CD14-positive monocyte (primary cell): Measurements from ENCODE around the gene CENPP. TPM values are rescaled to one million over a fixed set of nuclear protein-coding genes. Genes with fewer than 3 reads are reported as not detected.

ENCODE experiments used
- DNase-seq, 3 donors: peaks; one replicate each; pipeline ENCODE4 v3.0.0-alpha.2; 2011 to 2022
- H2AFZ ChIP-seq: 2 replicates; pipeline ENCODE4 v1.6.0; 2012; ENCODE audit warnings: mild to moderate bottlenecking, low read depth, low read length, inconsistent platforms; ENCODE audit not compliant: insufficient read depth, poor library complexity, severe bottlenecking
- H3K27ac ChIP-seq, 2 donors: 1 replicate in 1 of 2; 2 replicates in 1 of 2; pipeline ENCODE4 v1.5.1; 2012 to 2013; ENCODE audit warnings: low read length in 2 of 2, control low read depth in 1 of 2, inconsistent platforms in 1 of 2, low read depth in 1 of 2, mild to moderate bottlenecking in 1 of 2
- H3K27me3 ChIP-seq, 2 donors: one replicate each; pipeline versions ENCODE4 v1.6.0 to v1.6.1; 2011 to 2013; ENCODE audit warnings: low read length in 2 of 2; ENCODE audit not compliant: control insufficient read depth in 2 of 2, insufficient read depth in 2 of 2
- H3K36me3 ChIP-seq, 2 donors: replicated peaks in 1 of 2; 1 replicate in 1 of 2; 2 replicates in 1 of 2; pipeline versions ENCODE4 v1.5.1 to v1.6.1; 2012 to 2013; ENCODE audit warnings: low read length in 2 of 2, control low read depth in 1 of 2, inconsistent platforms in 1 of 2, mild to moderate bottlenecking in 1 of 2; ENCODE audit not compliant: insufficient read depth in 2 of 2, control insufficient read depth in 1 of 2
- H3K4me1 ChIP-seq, 2 donors: 1 replicate in 1 of 2; 2 replicates in 1 of 2; pipeline versions ENCODE4 v1.5.1 to v1.6.1; 2012 to 2013; ENCODE audit warnings: low read length in 2 of 2, control low read depth in 1 of 2, inconsistent platforms in 1 of 2, mild to moderate bottlenecking in 1 of 2, moderate library complexity in 1 of 2; ENCODE audit not compliant: insufficient read depth in 2 of 2, control insufficient read depth in 1 of 2
- H3K4me2 ChIP-seq: replicated peaks from 2 replicates; pipeline ENCODE3; 2012; ENCODE audit warnings: low read length, moderate library complexity, mild to moderate bottlenecking; ENCODE audit not compliant: poor library complexity, severe bottlenecking; ENCODE audit errors: extremely low read depth
- H3K4me3 ChIP-seq, 3 experiments: fragments of 200-600 bp in 1 of 3; sonication (generic) in 1 of 3; replicated peaks in 1 of 3; 1 replicate in 2 of 3; 2 replicates in 1 of 3; pipeline ENCODE4 v1.5.1; 2011 to 2013; ENCODE audit warnings: low read length in 3 of 3, mild to moderate bottlenecking in 3 of 3, control low read depth in 2 of 3, low read depth in 2 of 3, inconsistent platforms in 1 of 3, moderate library complexity in 1 of 3
- H3K79me2 ChIP-seq: 2 replicates; pipeline ENCODE4 v1.6.0; 2012; ENCODE audit warnings: mild to moderate bottlenecking, control low read depth, inconsistent platforms, low read length, moderate library complexity; ENCODE audit not compliant: insufficient read depth
- H3K9ac ChIP-seq: 2 replicates; pipeline ENCODE4 v1.6.0; 2017; ENCODE audit warnings: low read length, mild to moderate bottlenecking; ENCODE audit not compliant: insufficient read depth, poor library complexity, severe bottlenecking
- H3K9me3 ChIP-seq, 2 donors: replicated peaks in 1 of 2; 1 replicate in 1 of 2; 2 replicates in 1 of 2; pipeline versions ENCODE4 v1.5.1 to v1.6.1; 2012 to 2013; ENCODE audit warnings: low read length in 2 of 2, control low read depth in 1 of 2; ENCODE audit not compliant: control insufficient read depth in 1 of 2, insufficient read depth in 1 of 2
- H4K20me1 ChIP-seq: 2 replicates; pipeline ENCODE4 v1.6.0; 2012; ENCODE audit warnings: mild to moderate bottlenecking, low read length, control low read depth, moderate library complexity; ENCODE audit not compliant: insufficient read depth
- H3K27ac Mint-ChIP-seq, 7 donors: one replicate each; pipeline ENCODE4 v1.8.0; 2020; ENCODE audit warnings: mild to moderate bottlenecking in 7 of 7, mixed read lengths in 7 of 7, moderate library complexity in 6 of 7, inconsistent platforms in 2 of 7
- H3K27me3 Mint-ChIP-seq, 3 donors: one replicate each; pipeline ENCODE4 v1.8.0; 2021 to 2022; ENCODE audit warnings: low read depth in 3 of 3, mild to moderate bottlenecking in 3 of 3, mixed read lengths in 3 of 3, moderate library complexity in 3 of 3, inconsistent platforms in 1 of 3
- H3K36me3 Mint-ChIP-seq, 2 donors: one replicate each; pipeline ENCODE4 v1.8.0; 2020; ENCODE audit warnings: mixed read lengths in 2 of 2, inconsistent platforms in 1 of 2, mild to moderate bottlenecking in 1 of 2
- H3K4me1 Mint-ChIP-seq: one replicate; pipeline ENCODE4 v1.8.0; 2020; ENCODE audit warnings: mild to moderate bottlenecking, mixed read lengths
- H3K4me3 Mint-ChIP-seq, 2 donors: one replicate each; pipeline ENCODE4 v1.8.0; 2020; ENCODE audit warnings: mild to moderate bottlenecking in 2 of 2, mixed read lengths in 2 of 2, moderate library complexity in 1 of 2
- H3K9me3 Mint-ChIP-seq, 7 donors: one replicate each; pipeline ENCODE4 v1.8.0; 2020 to 2022; ENCODE audit warnings: mixed read lengths in 7 of 7, mild to moderate bottlenecking in 6 of 7, moderate library complexity in 6 of 7, inconsistent platforms in 2 of 7
- CTCF ChIP-seq: fragments of 200-600 bp; IDR thresholded peaks from one replicate; pipeline ENCODE4 v1.8.0; 2022; ENCODE audit warnings: antibody characterized with exemption, mild to moderate bottlenecking
- whole genome bisulfite sequencing: methylation state at CpG from one replicate; pipeline ENCODE4 v1.1.5; 2013; ENCODE audit warnings: missing lambda C conversion rate; ENCODE audit not compliant: insufficient coverage; 5-methylcytosine and 5-hydroxymethylcytosine counted together
- intact Hi-C, 2 donors: fragments of 100-400 bp; cut with micrococcal nuclease; formaldehyde crosslinking; loops; one replicate each; pipeline versions ENCODE4 v1.15.0 to v1.15.1; 2023
- polyA plus RNA-seq, 3 donors: library from polyadenylated mRNA; depleted of rRNA in 1 of 3; unstranded in 2 of 3; stranded (reverse) in 1 of 3; fragments of 300-500 nt in 2 of 3; fragments of >200 nt in 1 of 3; fragmentation: Illumina TruSeq in 2 of 3; gene quantifications; 1 replicate in 2 of 3; 2 replicates in 1 of 3; pipeline ENCODE4 v1.2.3, GENCODE V29; 2012 to 2021

The CENPP gene
- polyA plus RNA-seq, 3 donors, result 0.50 to 1.1 (median 1.1) TPM

GRCh38 chr9:92494856-92495255, 169.1 kb downstream of the CENPP start:
- intact Hi-C loops, result no loop called here
- no peak overlapping the region for H3K27ac Mint-ChIP-seq
- DNase-seq, result no peak
- H3K4me3 Mint-ChIP-seq, result no peak overlapping the region
- no peaks in the 10 kb centered on the region for H3K9me3 Mint-ChIP-seq
- Histone ChIP-seq H3K79me2 (no peaks in the 10 kb centered on the region), H3K4me1 (no peaks in the 10 kb centered on the region), H4K20me1 (no peaks in the 10 kb centered on the region), H3K36me3 (no peaks in the 10 kb centered on the region), H3K9me3 (no peaks in the 10 kb centered on the region), H3K4me2 (no peak overlapping the region), H3K9ac (no peak overlapping the region), H2AFZ (no peak overlapping the region), H3K4me3 (no peak overlapping the region), H3K27me3 (no peaks in the 10 kb centered on the region), H3K27ac (no peak overlapping the region)
- WGBS, result no CpG with 5 or more reads among the region's 2 CpGs
- H3K4me1 Mint-ChIP-seq, result peaks cover 3% of the 10 kb centered on the region
- H3K27me3 Mint-ChIP-seq, result peaks cover 0 to 3% (median 0%) of the 10 kb centered on the region in 3 donors
- peaks cover 1 to 3% of the 10 kb centered on the region in 2 donors for H3K36me3 Mint-ChIP-seq
- TF ChIP-seq CTCF, result no peak

- Histone ChIP-seq H3K27ac (no peak overlapping the region), H4K20me1 (no peaks in the 10 kb centered on the region), H3K79me2 (no peaks in the 10 kb centered on the region), H3K36me3 (no peaks in the 10 kb centered on the region), H3K27me3 (no peaks in the 10 kb centered on the region), H3K4me2 (no peak overlapping the region), H3K9me3 (no peaks in the 10 kb centered on the region), H2AFZ (no peak overlapping the region), H3K4me1 (no peaks in the 10 kb centered on the region), H3K4me3 (no peak overlapping the region), H3K9ac (no peak overlapping the region)
- peaks cover 0 to 3% (median 0%) of the 10 kb centered on the region in 3 donors for H3K27me3 Mint-ChIP-seq
- H3K4me1 Mint-ChIP-seq, result no peaks in the 10 kb centered on the region
- no peak overlapping the region for H3K27ac Mint-ChIP-seq
- intact Hi-C loops, result no loop called here
- peaks cover 1 to 3% of the 10 kb centered on the region in 2 donors for H3K36me3 Mint-ChIP-seq
- no peak overlapping the region for H3K4me3 Mint-ChIP-seq
- WGBS, result 100% methylated on average over 1 of the region's 5 CpGs
- no peaks in the 10 kb centered on the region for H3K9me3 Mint-ChIP-seq
- TF ChIP-seq CTCF, result no peak
- DNase-seq, result no peak
Measured at GRCh38 chr9:92496396-92497176, 170.8 kb downstream of the CENPP start.
